Measurements from ENCODE around the gene SEMA3G.

The SEMA3G gene

GRCh38 chr3:52422669-52423068 is 22.2 kb downstream of the SEMA3G start:
- no peak for DNase-seq (ENCODE audit: low read depth, low spot score)

GRCh38 chr3:52420388-52420787 is 24.5 kb downstream of the SEMA3G start:
- no peak for DNase-seq (ENCODE audit: low read depth, low spot score)

GRCh38 chr3:52415800-52416199 is 29.1 kb downstream of the SEMA3G start:
- DNase-seq (ENCODE audit: low read depth, low spot score), result no peak

- DNase-seq (ENCODE audit: low read depth, low spot score), result no peak
Measured at GRCh38 chr3:52408466-52408865, 36.4 kb downstream of the SEMA3G start.

GRCh38 chr3:52407779-52408178 is 37.1 kb downstream of the SEMA3G start:
- no peak for DNase-seq (ENCODE audit: low read depth, low spot score)

GRCh38 chr3:52406791-52407510 is 38.0 kb downstream of the SEMA3G start:
- DNase-seq (ENCODE audit: low read depth, low spot score), result no peak

- no peak for DNase-seq (ENCODE audit: low read depth, low spot score)
Measured at GRCh38 chr3:52406231-52406661, 38.7 kb downstream of the SEMA3G start.

GRCh38 chr3:52405601-52406110 is 39.2 kb downstream of the SEMA3G start:
- no peak for DNase-seq (ENCODE audit: low read depth, low spot score)

GRCh38 chr3:52405066-52405465 is 39.8 kb downstream of the SEMA3G start:
- DNase-seq (ENCODE audit: low read depth, low spot score), result no peak

- DNase-seq (ENCODE audit: low read depth, low spot score), result no peak
Measured at GRCh38 chr3:52404391-52404790, 40.5 kb downstream of the SEMA3G start.

GRCh38 chr3:52403955-52404354 is 40.9 kb downstream of the SEMA3G start:
- DNase-seq (ENCODE audit: low read depth, low spot score), result no peak

- no peak for DNase-seq (ENCODE audit: low read depth, low spot score)
Measured at GRCh38 chr3:52403271-52403841, 41.5 kb downstream of the SEMA3G start.

GRCh38 chr3:52402706-52403270 is 42.1 kb downstream of the SEMA3G start:
- no peak for DNase-seq (ENCODE audit: low read depth, low spot score)

GRCh38 chr3:52402101-52402521 is 42.8 kb downstream of the SEMA3G start:
- DNase-seq (ENCODE audit: low read depth, low spot score), result no peak

- no peak for DNase-seq (ENCODE audit: low read depth, low spot score)
Measured at GRCh38 chr3:52401551-52401950, 43.4 kb downstream of the SEMA3G start.

GRCh38 chr3:52401021-52401420 is 43.9 kb downstream of the SEMA3G start:
- DNase-seq (ENCODE audit: low read depth, low spot score), result no peak

GRCh38 chr3:52400275-52400793 is 44.6 kb downstream of the SEMA3G start:
- DNase-seq (ENCODE audit: low read depth, low spot score), result no peak

- no peak for DNase-seq (ENCODE audit: low read depth, low spot score)
Measured at GRCh38 chr3:52399593-52399992, 45.3 kb downstream of the SEMA3G start.

GRCh38 chr3:52399131-52399530 is 45.8 kb downstream of the SEMA3G start:
- DNase-seq (ENCODE audit: low read depth, low spot score), result no peak

- DNase-seq (ENCODE audit: low read depth, low spot score), result no peak
Measured at GRCh38 chr3:52398670-52399081, 46.2 kb downstream of the SEMA3G start.

GRCh38 chr3:52397676-52398399 is 47.1 kb downstream of the SEMA3G start:
- no peak for DNase-seq (ENCODE audit: low read depth, low spot score)

Data from brain pericyte (primary cell).